K562 (cell line): Measurements from ENCODE around the gene HSPA8. TPM values are rescaled to one million over a fixed set of nuclear protein-coding genes. Genes with fewer than 3 reads are reported as not detected.
A peak's percentile ranks its signal among the peaks of the same experiment; 100 is the strongest.

Experiments
- ARID2 ChIP-seq: fragments of 450-650 bp; IDR thresholded peaks from 2 replicates; pipeline ENCODE4 v1.6.1; 2017; ENCODE audit warnings: antibody characterized with exemption, mild to moderate bottlenecking
- BDP1 ChIP-seq: IDR thresholded peaks from 3 replicates; pipeline ENCODE4 v1.6.1; 2011; ENCODE audit not compliant: insufficient read length, insufficient read depth
- CBFA2T3 ChIP-seq: fragments of 450-650 bp; IDR thresholded peaks from 2 replicates; pipeline ENCODE4 v1.6.1; 2017
- CREBBP ChIP-seq: IDR thresholded peaks from one replicate; pipeline ENCODE4 v1.6.1; 2012; ENCODE audit warnings: low read depth, mild to moderate bottlenecking, control low read depth, inconsistent platforms, low read length
- EP300 ChIP-seq: IDR thresholded peaks from 2 replicates; pipeline ENCODE4 v1.6.1; 2012; ENCODE audit warnings: low read length, improper control_type of control experiment
- ETV6 ChIP-seq, 3 experiments: fragments of 150-350 bp in 1 of 3; sonication (generic) in 1 of 3; formaldehyde crosslinking in 1 of 3; IDR thresholded peaks; 2 replicates each; pipeline versions ENCODE4 v1.6.1 to v1.8.0; 2014 to 2022; ENCODE audit warnings: borderline replicate concordance in 2 of 3, low read depth in 2 of 3, antibody characterized with exemption in 1 of 3, low read length in 1 of 3, mild to moderate bottlenecking in 1 of 3, missing genetic modification reagents in 1 of 3
- FOXK1 ChIP-seq: sonication (generic); formaldehyde crosslinking; IDR thresholded peaks from 2 replicates; pipeline ENCODE4 v1.8.0; 2022; ENCODE audit warnings: missing genetic modification reagents, mild to moderate bottlenecking, borderline replicate concordance
- FUS ChIP-seq: fragments of 200-400 bp; formaldehyde crosslinking; optimal IDR thresholded peaks from 2 replicates; pipeline ENCODE3; 2017; ENCODE audit warnings: low read depth, low read length
- MBD2 ChIP-seq: sonication (generic); IDR thresholded peaks from 2 replicates; pipeline ENCODE4 v1.6.1; 2016; ENCODE audit warnings: low read depth, borderline replicate concordance
- MYNN ChIP-seq, 2 experiments: sonication (generic); formaldehyde crosslinking in 1 of 2; IDR thresholded peaks; 2 replicates each; pipeline versions ENCODE4 v1.5.0 to v1.6.1; 2016 to 2020; ENCODE audit warnings: antibody characterized with exemption in 1 of 2, missing genetic modification reagents in 1 of 2
- NR1H2 ChIP-seq: sonication (generic); formaldehyde crosslinking; IDR thresholded peaks from 2 replicates; pipeline ENCODE4 v1.4.0; 2020; ENCODE audit warnings: mild to moderate bottlenecking, missing genetic modification reagents
- PRPF4 ChIP-seq: fragments of 200-400 bp; formaldehyde crosslinking; IDR thresholded peaks from one replicate; pipeline ENCODE4 v1.6.1; 2017; ENCODE audit warnings: low read length, low read depth, mild to moderate bottlenecking; ENCODE audit not compliant: insufficient read depth, poor library complexity, severe bottlenecking
- PURB ChIP-seq: sonication (generic); formaldehyde crosslinking; IDR thresholded peaks from 2 replicates; pipeline ENCODE4 v1.9.0; 2021; ENCODE audit warnings: low read depth, mild to moderate bottlenecking, missing genetic modification reagents
- RFX5 ChIP-seq: IDR thresholded peaks from 2 replicates; pipeline ENCODE4 v1.6.1; 2011; ENCODE audit warnings: low read depth, mild to moderate bottlenecking, improper control_type of control experiment, low read length
- SOX6 ChIP-seq: fragments of 450-650 bp; IDR thresholded peaks from 2 replicates; pipeline ENCODE4 v1.6.1; 2014; ENCODE audit warnings: mild to moderate bottlenecking
- STAG1 ChIP-seq: sonication (generic); formaldehyde crosslinking; IDR thresholded peaks from 2 replicates; pipeline ENCODE4 v1.5.0; 2020; ENCODE audit warnings: missing genetic modification reagents, borderline replicate concordance
- TAF1 ChIP-seq: IDR thresholded peaks from 2 replicates; pipeline ENCODE4 v1.6.1; 2011; ENCODE audit warnings: mild to moderate bottlenecking, low read length, moderate library complexity; ENCODE audit not compliant: insufficient read depth, control insufficient read depth, severe bottlenecking; ENCODE audit errors: extremely low read depth
- TRIM25 ChIP-seq: fragments of 450-650 bp; IDR thresholded peaks from 2 replicates; pipeline ENCODE4 v1.7.0; 2016; ENCODE audit warnings: borderline replicate concordance
- ZNF347 ChIP-seq: fragments of 450-650 bp; formaldehyde crosslinking; IDR thresholded peaks from 2 replicates; pipeline ENCODE4 v1.4.0; 2020; ENCODE audit warnings: low read depth, mild to moderate bottlenecking, moderate library complexity
- polyA plus RNA-seq, 8 experiments: library from polyadenylated mRNA; depleted of rRNA in 4 of 8; stranded (reverse) in 5 of 8; unstranded in 3 of 8; fragments of >200 nt; fragmentation: Nextera tagmentation in 2 of 8; fragmentation: Illumina TruSeq in 1 of 8; extraction: Ambion mirVana in 2 of 8; extraction: Trizol in 1 of 8; gene quantifications; 2 replicates each; pipeline versions ENCODE4 v1.2.1 to v1.2.3, GENCODE V29; 2011 to 2014; ENCODE audit warnings: inconsistent platforms in 1 of 8, missing spikeins in 1 of 8
- total RNA-seq, 7 experiments: library from RNA; depleted of rRNA in 6 of 7; stranded (reverse); fragments of >200 nt in 6 of 7; fragmentation: Illumina TruSeq in 2 of 7; extraction: Trizol in 2 of 7; gene quantifications; 2 replicates each; pipeline versions ENCODE4 v1.2.1 to v1.2.3, GENCODE V29; 2011 to 2021; ENCODE audit warnings: low replicate concordance in 1 of 7
- TF ChIP-seq, protein P1 (sequence below): fragments of 150-350 bp; IDR thresholded peaks from 2 replicates; pipeline ENCODE4 v1.6.1; 2014; ENCODE audit warnings: low read depth, mild to moderate bottlenecking, low read length, borderline replicate concordance
- TF ChIP-seq, protein P2 (sequence below): sonication (generic); formaldehyde crosslinking; IDR thresholded peaks from 2 replicates; pipeline ENCODE4 v1.8.1; 2023; ENCODE audit warnings: mild to moderate bottlenecking, missing genetic modification reagents

Gene HSPA8
- total and polyA plus RNA-seq, 9 of the 15 experiments (the other 6 are each of a cell fraction or from before 2014, with no cell fraction given), result 1,250 to 3,966 (median 2,773) TPM

DNA sequence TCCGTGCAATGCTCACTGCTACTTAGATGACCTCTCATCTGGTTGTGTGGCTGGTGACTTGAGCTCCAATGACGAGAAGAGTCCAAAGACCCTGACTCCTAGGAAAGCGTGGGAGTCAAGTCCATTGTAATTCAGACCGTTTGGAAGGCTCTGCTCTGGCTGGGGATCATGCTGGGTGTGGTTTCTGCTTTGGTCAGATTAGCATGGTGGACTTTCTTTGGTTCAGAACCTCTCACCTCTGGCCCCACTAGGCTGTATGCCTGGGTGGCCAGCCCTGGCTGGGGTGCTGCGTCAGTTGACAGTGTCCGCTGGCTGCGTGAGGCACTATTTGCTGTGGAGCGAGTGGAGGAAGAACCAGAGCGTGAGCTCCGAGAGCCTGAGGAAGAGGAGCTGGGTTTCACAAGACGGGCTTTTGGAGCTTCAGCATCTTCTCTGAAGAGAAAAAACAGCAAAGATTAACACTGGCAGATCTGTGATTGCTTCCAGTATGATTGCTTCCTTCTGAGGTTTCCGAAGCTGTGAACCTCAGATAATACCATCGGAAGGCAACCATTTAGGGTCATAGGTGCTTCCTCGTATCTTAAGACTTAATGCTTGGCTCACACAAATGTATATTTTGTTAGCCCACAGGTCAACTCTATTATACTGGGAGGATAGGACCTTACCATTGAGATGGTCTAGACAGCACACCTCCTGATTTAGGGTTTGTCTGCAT is 11.6 kb upstream of the HSPA8 start (continued):
- TF ChIP-seq MBD2 (no peak), PURB (CRISPR knock-in tag) (no peak), ZNF347 (no peak), FOXK1 (CRISPR knock-in tag) (no peak), TRIM25 (no peak), CREBBP (no peak), EP300 (no peak; the same call in 1 of the 2 replicates), PRPF4 (no peak), TAF1 (no peak), CBFA2T3 (peak; percentile 77), MYNN (IDR thresholded peaks at IDR 0.05) (no peak), MYNN (CRISPR knock-in tag; IDR thresholded peaks at IDR 0.05) (no peak), ARID2 (no peak), NR1H2 (CRISPR knock-in tag) (no peak), STAG1 (CRISPR knock-in tag) (no peak), ETV6 (IDR thresholded peaks at IDR 0.05; ENCODE audit: borderline replicate concordance in 1 of 2, low read depth in 2 of 2, low read length in 1 of 2) (no peak), ETV6 (CRISPR knock-in tag; IDR thresholded peaks at IDR 0.05; ENCODE audit: borderline replicate concordance) (no peak), FUS (no peak), BDP1 (no peak), RFX5 (no peak), SOX6 (peak; percentile 59; the same call in 1 of the 2 replicates)
- TF ChIP-seq, protein P1, sequence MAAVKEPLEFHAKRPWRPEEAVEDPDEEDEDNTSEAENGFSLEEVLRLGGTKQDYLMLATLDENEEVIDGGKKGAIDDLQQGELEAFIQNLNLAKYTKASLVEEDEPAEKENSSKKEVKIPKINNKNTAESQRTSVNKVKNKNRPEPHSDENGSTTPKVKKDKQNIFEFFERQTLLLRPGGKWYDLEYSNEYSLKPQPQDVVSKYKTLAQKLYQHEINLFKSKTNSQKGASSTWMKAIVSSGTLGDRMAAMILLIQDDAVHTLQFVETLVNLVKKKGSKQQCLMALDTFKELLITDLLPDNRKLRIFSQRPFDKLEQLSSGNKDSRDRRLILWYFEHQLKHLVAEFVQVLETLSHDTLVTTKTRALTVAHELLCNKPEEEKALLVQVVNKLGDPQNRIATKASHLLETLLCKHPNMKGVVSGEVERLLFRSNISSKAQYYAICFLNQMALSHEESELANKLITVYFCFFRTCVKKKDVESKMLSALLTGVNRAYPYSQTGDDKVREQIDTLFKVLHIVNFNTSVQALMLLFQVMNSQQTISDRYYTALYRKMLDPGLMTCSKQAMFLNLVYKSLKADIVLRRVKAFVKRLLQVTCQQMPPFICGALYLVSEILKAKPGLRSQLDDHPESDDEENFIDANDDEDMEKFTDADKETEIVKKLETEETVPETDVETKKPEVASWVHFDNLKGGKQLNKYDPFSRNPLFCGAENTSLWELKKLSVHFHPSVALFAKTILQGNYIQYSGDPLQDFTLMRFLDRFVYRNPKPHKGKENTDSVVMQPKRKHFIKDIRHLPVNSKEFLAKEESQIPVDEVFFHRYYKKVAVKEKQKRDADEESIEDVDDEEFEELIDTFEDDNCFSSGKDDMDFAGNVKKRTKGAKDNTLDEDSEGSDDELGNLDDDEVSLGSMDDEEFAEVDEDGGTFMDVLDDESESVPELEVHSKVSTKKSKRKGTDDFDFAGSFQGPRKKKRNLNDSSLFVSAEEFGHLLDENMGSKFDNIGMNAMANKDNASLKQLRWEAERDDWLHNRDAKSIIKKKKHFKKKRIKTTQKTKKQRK, result no peak
- TF ChIP-seq, protein P2, sequence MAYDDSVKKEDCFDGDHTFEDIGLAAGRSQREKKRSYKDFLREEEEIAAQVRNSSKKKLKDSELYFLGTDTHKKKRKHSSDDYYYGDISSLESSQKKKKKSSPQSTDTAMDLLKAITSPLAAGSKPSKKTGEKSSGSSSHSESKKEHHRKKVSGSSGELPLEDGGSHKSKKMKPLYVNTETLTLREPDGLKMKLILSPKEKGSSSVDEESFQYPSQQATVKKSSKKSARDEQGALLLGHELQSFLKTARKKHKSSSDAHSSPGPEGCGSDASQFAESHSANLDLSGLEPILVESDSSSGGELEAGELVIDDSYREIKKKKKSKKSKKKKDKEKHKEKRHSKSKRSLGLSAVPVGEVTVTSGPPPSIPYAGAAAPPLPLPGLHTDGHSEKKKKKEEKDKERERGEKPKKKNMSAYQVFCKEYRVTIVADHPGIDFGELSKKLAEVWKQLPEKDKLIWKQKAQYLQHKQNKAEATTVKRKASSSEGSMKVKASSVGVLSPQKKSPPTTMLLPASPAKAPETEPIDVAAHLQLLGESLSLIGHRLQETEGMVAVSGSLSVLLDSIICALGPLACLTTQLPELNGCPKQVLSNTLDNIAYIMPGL (CRISPR knock-in tag), result no peak
